ENCODE data around the gene CCDC120. TPM values are rescaled to one million over a fixed set of nuclear protein-coding genes. Genes with fewer than 3 reads are reported as not detected.

The CCDC120 gene
- total RNA-seq, 4 donors from 2014 or later: 0.07 to 0.55 (median 0.40) TPM

GRCh38 chrX:49030283-49030682 is 28.5 kb upstream of the CCDC120 start:
- Histone ChIP-seq H3K9me3 (no peaks in the 10 kb centered on the region), H3K36me3 (peaks cover 2 to 31% of the 10 kb centered on the region in 2 donors), H3K4me1 (no peaks in the 10 kb centered on the region), H3K4me3 (no peak overlapping the region), H3K27me3 (no peaks in the 10 kb centered on the region), H3K27ac (no peak overlapping the region)
- no peak for DNase-seq
- intact Hi-C loops (cut with DNase I; ENCODE audit: low total_unique reads) (no loop called here), in situ Hi-C loops (cut with MboI; ENCODE audit: low sequenced_read_pairs in 4 of 4) (no loop called here)
- no peak for TF ChIP-seq CTCF (IDR thresholded peaks at IDR 0.05 in 4 of 5, conservative IDR thresholded peaks at IDR 0.05 in 1 of 5)
- TF ChIP-seq POLR2A (IDR thresholded peaks at IDR 0.05): no peak
- ATAC-seq: no peak

DNA sequence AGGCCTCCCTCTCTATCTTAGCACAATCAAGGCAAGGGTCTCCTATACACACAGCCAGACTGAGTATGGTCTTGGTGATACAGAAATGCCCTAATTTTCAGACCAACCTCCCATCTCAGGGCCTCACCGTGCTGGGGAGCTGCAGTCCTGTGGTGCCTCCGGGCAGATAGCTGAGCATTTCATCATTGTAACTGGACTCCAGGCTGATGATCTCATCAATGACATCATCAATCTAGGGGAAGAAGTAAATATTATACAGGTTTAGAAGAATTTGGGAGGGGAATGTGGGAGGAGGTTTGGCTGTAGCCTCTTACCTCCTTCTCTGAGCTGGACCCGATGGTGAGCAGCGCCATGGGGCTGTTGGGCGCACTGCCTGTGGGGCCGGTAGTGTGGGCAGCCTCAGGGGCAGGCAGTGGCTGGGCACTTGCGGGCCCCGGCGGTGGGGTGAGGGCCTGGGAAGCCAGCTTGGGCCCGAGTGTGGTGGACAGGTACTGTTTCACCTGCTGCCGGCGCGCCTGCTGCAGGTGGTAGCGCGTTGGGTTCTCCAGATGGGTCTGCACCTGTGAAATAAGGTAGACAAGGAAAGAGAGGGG is 20.8 kb upstream of the CCDC120 start:
- H3K4me3 ChIP-seq: no peak overlapping the region
- ATAC-seq: no peak
- TF ChIP-seq POLR2A (IDR thresholded peaks at IDR 0.05) (no peak), CTCF (IDR thresholded peaks at IDR 0.05 in 4 of 5, conservative IDR thresholded peaks at IDR 0.05 in 1 of 5) (no peak)
- H3K27me3 ChIP-seq: no peaks in the 10 kb centered on the region
- no peak for DNase-seq
- peaks cover 9% of the 10 kb centered on the region in 2 donors for H3K4me1 ChIP-seq
- no peaks in the 10 kb centered on the region for H3K9me3 ChIP-seq
- peaks cover 2 to 42% of the 10 kb centered on the region in 2 donors for H3K36me3 ChIP-seq
- in situ Hi-C loops (cut with MboI; ENCODE audit: low sequenced_read_pairs in 4 of 4) (no loop called here), intact Hi-C loops (cut with DNase I; ENCODE audit: low total_unique reads) (no loop called here)
- no peak overlapping the region for H3K27ac ChIP-seq

DNA sequence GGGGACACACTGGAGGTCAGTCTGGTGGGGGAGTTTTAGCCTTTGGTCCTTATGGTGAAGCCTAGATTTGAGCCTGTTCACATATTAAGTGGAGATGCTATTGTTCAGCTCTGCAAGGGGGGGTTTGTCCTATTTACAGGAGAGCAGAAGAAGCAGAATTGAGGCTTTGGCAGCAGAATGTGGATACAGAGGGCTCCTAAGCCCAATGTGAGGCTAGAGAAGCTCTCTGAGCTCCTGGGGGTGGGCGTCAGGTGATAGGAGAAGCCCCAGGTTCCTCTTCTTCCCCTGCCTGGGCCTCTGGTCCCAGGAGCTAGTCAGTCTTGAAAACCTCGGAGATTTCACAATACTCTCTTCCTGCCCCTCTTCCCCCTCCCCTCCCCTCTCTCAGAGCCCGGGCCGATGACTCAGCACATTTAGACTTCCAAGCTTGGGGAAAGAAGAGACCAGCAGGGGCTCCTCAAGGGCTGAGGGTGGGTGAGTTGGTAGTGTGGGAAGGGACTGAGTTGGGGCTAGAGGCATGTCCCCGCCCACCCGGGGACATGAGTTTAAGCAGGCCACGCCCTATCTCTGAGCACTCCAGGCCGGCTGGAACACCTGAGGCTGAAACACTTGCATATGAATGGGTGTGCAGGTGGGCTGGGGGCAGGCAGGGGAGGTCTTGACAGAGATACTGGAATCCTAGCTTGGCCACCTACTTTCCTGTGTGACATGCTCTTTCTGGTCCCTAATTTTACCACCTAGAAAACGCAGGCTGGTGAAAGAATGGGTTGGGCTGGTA is 19.0 kb upstream of the CCDC120 start:
- ATAC-seq: peak; percentile 34 to 37
- Histone ChIP-seq H3K4me3 (peak overlapping the region; percentile 14 to 81 (median 60)), H3K36me3 (peaks cover 0 to 27% of the 10 kb centered on the region in 2 donors), H3K27me3 (no peaks in the 10 kb centered on the region), H3K4me1 (peaks cover 9% of the 10 kb centered on the region in 2 donors), H3K27ac (peak overlapping the region; percentile 93 to 100 (median 98)), H3K9me3 (no peaks in the 10 kb centered on the region)
- DNase-seq: peak; percentile 38 to 74
- no peak for TF ChIP-seq CTCF (IDR thresholded peaks at IDR 0.05 in 4 of 5, conservative IDR thresholded peaks at IDR 0.05 in 1 of 5)
- peak in 1 of 2 donors; percentile 12 for TF ChIP-seq POLR2A (IDR thresholded peaks at IDR 0.05)
- in situ Hi-C loops (cut with MboI; ENCODE audit: low sequenced_read_pairs in 4 of 4): loop anchor here in 1 of 4 donors (5.0 kb wide), 1 partner anchor 77 kb away; no protein-coding TSS in a partner anchor
- intact Hi-C loops (cut with DNase I; ENCODE audit: low total_unique reads): loop anchor here (5.0 kb wide), 2 partner anchors 147 to 237 kb away; partner anchors contain the start of gene HDAC6

GRCh38 chrX:49040376-49040955 is 18.3 kb upstream of the CCDC120 start:
- ATAC-seq: no peak
- in situ Hi-C loops (cut with MboI; ENCODE audit: low sequenced_read_pairs in 4 of 4): loop anchor here in 1 of 4 donors (5.0 kb wide), 1 partner anchor 78 kb away; no protein-coding TSS in a partner anchor
- TF ChIP-seq CTCF (IDR thresholded peaks at IDR 0.05 in 4 of 5, conservative IDR thresholded peaks at IDR 0.05 in 1 of 5) (no peak), POLR2A (IDR thresholded peaks at IDR 0.05) (no peak)
- Histone ChIP-seq H3K27ac (peak overlapping the region; percentile 93 to 100 (median 98)), H3K9me3 (no peaks in the 10 kb centered on the region), H3K4me1 (peaks cover 9% of the 10 kb centered on the region in 2 donors), H3K27me3 (no peaks in the 10 kb centered on the region), H3K4me3 (peak overlapping the region; percentile 14 to 81 (median 60)), H3K36me3 (peaks cover 0 to 27% of the 10 kb centered on the region in 2 donors)
- DNase-seq: no peak
- intact Hi-C loops (cut with DNase I; ENCODE audit: low total_unique reads): loop anchor here (5.0 kb wide), 2 partner anchors 148 to 238 kb away; partner anchors contain the start of gene HDAC6

Measured in gastrocnemius medialis (tissue), 4 donors.